Neural crest cell (in vitro differentiated cells): ENCODE data around the gene SETDB2. TPM values are rescaled to one million over a fixed set of nuclear protein-coding genes. Genes with fewer than 3 reads are reported as not detected.

Experiments
- DNase-seq: peaks from one replicate; pipeline ENCODE4 v3.0.0; 2021; ENCODE audit warnings: low read depth, mixed read lengths, low spot score
- H3K27ac Mint-ChIP-seq: one replicate; pipeline ENCODE4 v1.8.0; 2021; ENCODE audit warnings: mild to moderate bottlenecking, mixed read lengths; ENCODE audit not compliant: unreplicated experiment
- H3K27me3 Mint-ChIP-seq: 2 replicates; pipeline ENCODE4 v1.8.0; 2021; ENCODE audit warnings: low read depth, mild to moderate bottlenecking, mixed read lengths
- H3K36me3 Mint-ChIP-seq: 2 replicates; pipeline ENCODE4 v1.8.0; 2021; ENCODE audit warnings: low read depth, mild to moderate bottlenecking, mixed read lengths
- H3K4me1 Mint-ChIP-seq: 2 replicates; pipeline ENCODE4 v1.8.0; 2021; ENCODE audit warnings: mixed read lengths
- H3K4me3 Mint-ChIP-seq: one replicate; pipeline ENCODE4 v1.8.0; 2021; ENCODE audit warnings: mild to moderate bottlenecking, mixed read lengths
- H3K9me3 Mint-ChIP-seq: 2 replicates; pipeline ENCODE4 v1.8.0; 2021; ENCODE audit warnings: mixed read lengths
- CTCF ChIP-seq: fragments of 200-600 bp; sonication (generic); conservative IDR thresholded peaks from 2 replicates; pipeline ENCODE4 v1.5.0; 2021; ENCODE audit warnings: antibody characterized with exemption, mild to moderate bottlenecking
- long read RNA-seq: library from polyadenylated mRNA; unstranded; transcript quantifications from one replicate; pipeline ENCODE4 v2.0.0, GENCODE V29; 2020
- total RNA-seq: library from RNA; stranded (reverse); gene quantifications from 2 replicates; pipeline ENCODE4 v1.2.1, GENCODE V29; 2021

Gene SETDB2
- 7.9 and 8.4 TPM in 2 replicates for total RNA-seq
- long read RNA-seq, full-length matches to known transcripts = 3 of 30 reads
- long read RNA-seq, partial matches to known transcripts = 11 of 30 reads
- long read RNA-seq, other reads (novel, unspliced or antisense) = 16 of 30 reads

- TF ChIP-seq CTCF = peak; percentile 56
- peaks cover 20% of the 10 kb centered on the region for H3K4me1 Mint-ChIP-seq
- no peaks in the 10 kb centered on the region for H3K9me3 Mint-ChIP-seq
- H3K27me3 Mint-ChIP-seq = no peaks in the 10 kb centered on the region
- H3K27ac Mint-ChIP-seq = peak within 1 kb of the TSS; percentile 98
- no peaks in the 10 kb centered on the region for H3K36me3 Mint-ChIP-seq
- peak; percentile 93 for DNase-seq
- peak within 1 kb of the TSS; percentile 97 for H3K4me3 Mint-ChIP-seq
Measured at GRCh38 chr13:49443704-49444523, at the start of gene SETDB2, which contains the start of gene CAB39L. Gene SETDB2, plus strand, starts transcription at chr13:49444274. Its CDS starts 7,620 bp downstream, at chr13:49451894. Gene CAB39L, minus strand, starts transcription at chr13:49444064. Its CDS starts 61,154 bp downstream, at chr13:49382910.

- DNase-seq = no peak
- no peaks in the 10 kb centered on the region for H3K9me3 Mint-ChIP-seq
- no peak overlapping the region for H3K4me3 Mint-ChIP-seq
- no peak overlapping the region for H3K27ac Mint-ChIP-seq
- no peaks in the 10 kb centered on the region for H3K36me3 Mint-ChIP-seq
- no peaks in the 10 kb centered on the region for H3K4me1 Mint-ChIP-seq
- no peaks in the 10 kb centered on the region for H3K27me3 Mint-ChIP-seq
- no peak for TF ChIP-seq CTCF
Measured at GRCh38 chr13:49395451-49395865, 48.6 kb upstream of the SETDB2 start.

- no peak overlapping the region for H3K27ac Mint-ChIP-seq
- no peak for DNase-seq
- no peaks in the 10 kb centered on the region for H3K27me3 Mint-ChIP-seq
- no peaks in the 10 kb centered on the region for H3K9me3 Mint-ChIP-seq
- H3K4me3 Mint-ChIP-seq = no peak overlapping the region
- peaks cover 2% of the 10 kb centered on the region for H3K4me1 Mint-ChIP-seq
- H3K36me3 Mint-ChIP-seq = no peaks in the 10 kb centered on the region
- TF ChIP-seq CTCF = no peak
Measured at GRCh38 chr13:49395878-49396380, 48.1 kb upstream of the SETDB2 start.

GRCh38 chr13:49399801-49400472 is 44.1 kb upstream of the SETDB2 start:
- H3K4me1 Mint-ChIP-seq = peaks cover 8% of the 10 kb centered on the region
- no peak overlapping the region for H3K27ac Mint-ChIP-seq
- no peaks in the 10 kb centered on the region for H3K27me3 Mint-ChIP-seq
- peaks cover 5% of the 10 kb centered on the region for H3K9me3 Mint-ChIP-seq
- no peak for TF ChIP-seq CTCF
- peaks cover 11% of the 10 kb centered on the region for H3K36me3 Mint-ChIP-seq
- H3K4me3 Mint-ChIP-seq = no peak overlapping the region
- DNase-seq = no peak

GRCh38 chr13:49400755-49401659 is 43.1 kb upstream of the SETDB2 start:
- no peak for DNase-seq
- peaks cover 15% of the 10 kb centered on the region for H3K36me3 Mint-ChIP-seq
- H3K4me1 Mint-ChIP-seq = peaks cover 8% of the 10 kb centered on the region
- H3K27ac Mint-ChIP-seq = no peak overlapping the region
- H3K9me3 Mint-ChIP-seq = peaks cover 9% of the 10 kb centered on the region
- no peak for TF ChIP-seq CTCF
- no peak overlapping the region for H3K4me3 Mint-ChIP-seq
- no peaks in the 10 kb centered on the region for H3K27me3 Mint-ChIP-seq
